Mucosa of stomach (tissue), 1 donor: ENCODE data around the gene KCNJ5.
"Not testable (repeated sequence)": the region's sequence is repeated elsewhere in the genome, so short reads cannot be mapped to it uniquely, and the experiment has no call there.

Source experiments
- H3K27me3 ChIP-seq: one replicate; pipeline ENCODE4 v1.7.0; 2013; ENCODE audit warnings: mild to moderate bottlenecking, low read length; ENCODE audit not compliant: control insufficient read depth, insufficient read depth
- H3K36me3 ChIP-seq: one replicate; pipeline ENCODE4 v1.7.0; 2013; ENCODE audit warnings: low read length; ENCODE audit not compliant: control insufficient read depth, insufficient read depth
- H3K4me1 ChIP-seq: one replicate; pipeline ENCODE4 v1.7.0; 2013; ENCODE audit warnings: mild to moderate bottlenecking, low read length; ENCODE audit not compliant: control insufficient read depth, insufficient read depth
- H3K4me3 ChIP-seq: one replicate; pipeline ENCODE4 v1.7.0; 2013; ENCODE audit warnings: low read length
- H3K9ac ChIP-seq: one replicate; pipeline ENCODE4 v1.7.0; 2013; ENCODE audit warnings: mild to moderate bottlenecking, low read length, moderate library complexity
- H3K9me3 ChIP-seq: one replicate; pipeline ENCODE4 v1.7.0; 2013; ENCODE audit warnings: mild to moderate bottlenecking, low read length, moderate library complexity; ENCODE audit not compliant: control insufficient read depth
- donor health status: Pancreatic carcinoma.

KCNJ5 gene

GRCh38 chr11:128911239-128911638 lies 20.1 kb downstream of the KCNJ5 start:
- Histone ChIP-seq H3K4me1 (peaks cover 20% of the 10 kb centered on the region), H3K36me3 (no peaks in the 10 kb centered on the region), H3K9ac (no peak overlapping the region), H3K4me3 (no peak overlapping the region), H3K9me3 (no peaks in the 10 kb centered on the region), H3K27me3 (peaks cover 10% of the 10 kb centered on the region)

GRCh38 chr11:128911701-128912100 lies 20.5 kb downstream of the KCNJ5 start:
- no peaks in the 10 kb centered on the region for H3K9me3 ChIP-seq
- peaks cover 19% of the 10 kb centered on the region for H3K4me1 ChIP-seq
- no peak overlapping the region for H3K9ac ChIP-seq
- no peak overlapping the region for H3K4me3 ChIP-seq
- H3K27me3 ChIP-seq = peaks cover 8% of the 10 kb centered on the region
- H3K36me3 ChIP-seq = no peaks in the 10 kb centered on the region

GRCh38 chr11:128913806-128914205 lies 22.6 kb downstream of the KCNJ5 start:
- no peaks in the 10 kb centered on the region for H3K27me3 ChIP-seq
- H3K36me3 ChIP-seq = no peaks in the 10 kb centered on the region
- H3K9ac ChIP-seq = no peak overlapping the region
- H3K4me1 ChIP-seq = peaks cover 7% of the 10 kb centered on the region
- H3K4me3 ChIP-seq = no peak overlapping the region
- H3K9me3 ChIP-seq = no peaks in the 10 kb centered on the region

- Histone ChIP-seq H3K4me3 (no peak overlapping the region), H3K9ac (no peak overlapping the region), H3K36me3 (no peaks in the 10 kb centered on the region), H3K9me3 (no peaks in the 10 kb centered on the region), H3K4me1 (peaks cover under 1% of the 10 kb centered on the region), H3K27me3 (peaks cover 4% of the 10 kb centered on the region)
Observed at GRCh38 chr11:128914216-128915148, 23.3 kb downstream of the KCNJ5 start.

GRCh38 chr11:128915149-128915521 lies 24.0 kb downstream of the KCNJ5 start:
- H3K4me1 ChIP-seq = no peaks in the 10 kb centered on the region
- no peak overlapping the region for H3K9ac ChIP-seq
- H3K27me3 ChIP-seq = peaks cover 4% of the 10 kb centered on the region
- H3K9me3 ChIP-seq = no peaks in the 10 kb centered on the region
- H3K36me3 ChIP-seq = no peaks in the 10 kb centered on the region
- H3K4me3 ChIP-seq = no peak overlapping the region

GRCh38 chr11:128916037-128916572 lies 24.9 kb downstream of the KCNJ5 start:
- Histone ChIP-seq H3K4me1 (no peaks in the 10 kb centered on the region), H3K9me3 (no peaks in the 10 kb centered on the region), H3K27me3 (peaks cover 10% of the 10 kb centered on the region), H3K36me3 (no peaks in the 10 kb centered on the region), H3K9ac (no peak overlapping the region), H3K4me3 (no peak overlapping the region)

GRCh38 chr11:128916681-128917080 lies 25.5 kb downstream of the KCNJ5 start:
- no peak overlapping the region for H3K4me3 ChIP-seq
- no peaks in the 10 kb centered on the region for H3K4me1 ChIP-seq
- no peaks in the 10 kb centered on the region for H3K36me3 ChIP-seq
- peaks cover 10% of the 10 kb centered on the region for H3K27me3 ChIP-seq
- H3K9me3 ChIP-seq = no peaks in the 10 kb centered on the region
- no peak overlapping the region for H3K9ac ChIP-seq

GRCh38 chr11:128917144-128917724 lies 26.1 kb downstream of the KCNJ5 start:
- Histone ChIP-seq H3K9ac (no peak overlapping the region), H3K36me3 (no peaks in the 10 kb centered on the region), H3K4me1 (no peaks in the 10 kb centered on the region), H3K27me3 (peaks cover 10% of the 10 kb centered on the region), H3K4me3 (no peak overlapping the region), H3K9me3 (no peaks in the 10 kb centered on the region)

GRCh38 chr11:128919216-128919615 lies 28.1 kb downstream of the KCNJ5 start:
- Histone ChIP-seq H3K4me3 (no peak overlapping the region), H3K36me3 (no peaks in the 10 kb centered on the region), H3K4me1 (no peaks in the 10 kb centered on the region), H3K9ac (no peak overlapping the region), H3K9me3 (no peaks in the 10 kb centered on the region), H3K27me3 (peaks cover 10% of the 10 kb centered on the region)

GRCh38 chr11:128919635-128920034 lies 28.5 kb downstream of the KCNJ5 start:
- not testable (repeated sequence) for H3K9ac ChIP-seq, H3K27me3 ChIP-seq, H3K4me1 ChIP-seq, H3K4me3 ChIP-seq, H3K9me3 ChIP-seq, H3K36me3 ChIP-seq

- H3K4me1 ChIP-seq = no peaks in the 10 kb centered on the region
Observed at GRCh38 chr11:128920666-128921065, 29.5 kb downstream of the KCNJ5 start.

GRCh38 chr11:128921793-128922192 lies 30.6 kb downstream of the KCNJ5 start:
- no peak overlapping the region for H3K9ac ChIP-seq

More at GRCh38 chr11:128920666-128921065, 29.5 kb downstream of the KCNJ5 start:
- Histone ChIP-seq H3K27me3 (peaks cover 10% of the 10 kb centered on the region), H3K36me3 (no peaks in the 10 kb centered on the region), H3K4me3 (no peak overlapping the region), H3K9ac (no peak overlapping the region), H3K9me3 (no peaks in the 10 kb centered on the region)

More at GRCh38 chr11:128921793-128922192, 30.6 kb downstream of the KCNJ5 start:
- H3K4me3 ChIP-seq = no peak overlapping the region
- H3K27me3 ChIP-seq = peaks cover 10% of the 10 kb centered on the region
- no peaks in the 10 kb centered on the region for H3K9me3 ChIP-seq
- no peaks in the 10 kb centered on the region for H3K4me1 ChIP-seq
- H3K36me3 ChIP-seq = no peaks in the 10 kb centered on the region
